Right lobe of liver (tissue), 6 donors: ENCODE results near the gene CLDND1. TPM values are rescaled to one million over a fixed set of nuclear protein-coding genes. Genes with fewer than 3 reads are reported as not detected.
A peak's percentile ranks its signal among the peaks of the same experiment; 100 is the strongest.

Experiments
- ATAC-seq, 4 donors: fragments of 200-7000 bp; cut with Tn5 transposase; one replicate each; pipeline ENCODE4 v1.9.1; 2020; ENCODE audit warnings: mild to moderate bottlenecking in 4 of 4, moderate library complexity in 4 of 4
- DNase-seq, 3 donors: peaks; one replicate each; pipeline ENCODE4 v3.0.0-alpha.2; 2020
- H3K27ac ChIP-seq, 3 donors: fragments of 200-600 bp; one replicate each; pipeline ENCODE4 v1.8.0; 2022
- H3K27me3 ChIP-seq, 2 donors: fragments of 200-600 bp; one replicate each; pipeline ENCODE4 v1.8.0; 2022
- H3K36me3 ChIP-seq, 4 donors: fragments of 200-600 bp; sonication (generic) in 1 of 4; one replicate each; pipeline versions ENCODE4 v1.5.1 to v1.8.0; 2017 to 2022; ENCODE audit warnings: control low read depth in 1 of 4
- H3K4me1 ChIP-seq, 4 donors: fragments of 200-600 bp; sonication (generic) in 1 of 4; one replicate each; pipeline versions ENCODE4 v1.5.1 to v1.8.0; 2017 to 2022; ENCODE audit warnings: control low read depth in 1 of 4
- H3K4me3 ChIP-seq, 3 donors: fragments of 200-600 bp; one replicate each; pipeline ENCODE4 v1.8.0; 2022
- H3K9me3 ChIP-seq, 4 donors: fragments of 200-600 bp; sonication (generic) in 1 of 4; one replicate each; pipeline versions ENCODE4 v1.5.1 to v1.8.0; 2017 to 2022; ENCODE audit warnings: control low read depth in 1 of 4
- POLR2A ChIP-seq: fragments of 450-650 bp; IDR thresholded peaks from one replicate; pipeline ENCODE4 v1.6.1; 2017; ENCODE audit warnings: antibody characterized with exemption, mild to moderate bottlenecking
- WGBS: methylation state at CpG from one replicate; pipeline ENCODE4 v1.1.6; 2018; ENCODE audit warnings: low coverage, low lambda C conversion rate; ENCODE audit not compliant: insufficient coverage; ENCODE audit errors: missing lambda C conversion rate; 5-methylcytosine and 5-hydroxymethylcytosine counted together
- intact Hi-C, 2 donors: fragments of 100-400 bp; cut with DNase I; formaldehyde crosslinking; loops; one replicate each; pipeline versions ENCODE4 v1.11.2 to v1.14.1; 2022
- total RNA-seq, 6 experiments: library from RNA; depleted of rRNA in 2 of 6; stranded (reverse); fragments of >200 nt in 2 of 6; fragmentation: NEBNext Ultra II Directional in 3 of 6; extraction: Animal tissue kit (Norgen Biotek cat#: 25700) in 3 of 6; gene quantifications; one replicate each; pipeline versions ENCODE4 v1.1.0 to v1.2.4, GENCODE V29; 2016 to 2023
- TF ChIP-seq, protein P1 (sequence below), 4 donors: fragments of 200-600 bp in 3 of 4; fragments of 450-650 bp in 1 of 4; IDR thresholded peaks; one replicate each; pipeline versions ENCODE4 v1.5.1 to v1.8.0; 2016 to 2022; ENCODE audit warnings: antibody characterized with exemption in 4 of 4, mild to moderate bottlenecking in 2 of 4
- donor health status: DM: no; HTN: yes; CAD: no.
- donor health status: DM: no; HTN: no; CAD: no.
- donor health status: DM: no; HTN: no; CAD: no.
- donor health status: DM: no; HTN: yes; CAD: no.
- donor health status: DM: no; HTN: yes; CAD: no.

CLDND1 gene
- total RNA-seq, 6 experiments from 2014 or later, result 26.1 to 44.8 (median 34.9) TPM

- Histone ChIP-seq H3K27me3 (no peaks in the 10 kb centered on the region), H3K4me1 (no peaks in the 10 kb centered on the region), H3K9me3 (no peaks in the 10 kb centered on the region), H3K36me3 (no peaks in the 10 kb centered on the region), H3K4me3 (no peak overlapping the region), H3K27ac (no peak overlapping the region)
- TF ChIP-seq, protein P1, sequence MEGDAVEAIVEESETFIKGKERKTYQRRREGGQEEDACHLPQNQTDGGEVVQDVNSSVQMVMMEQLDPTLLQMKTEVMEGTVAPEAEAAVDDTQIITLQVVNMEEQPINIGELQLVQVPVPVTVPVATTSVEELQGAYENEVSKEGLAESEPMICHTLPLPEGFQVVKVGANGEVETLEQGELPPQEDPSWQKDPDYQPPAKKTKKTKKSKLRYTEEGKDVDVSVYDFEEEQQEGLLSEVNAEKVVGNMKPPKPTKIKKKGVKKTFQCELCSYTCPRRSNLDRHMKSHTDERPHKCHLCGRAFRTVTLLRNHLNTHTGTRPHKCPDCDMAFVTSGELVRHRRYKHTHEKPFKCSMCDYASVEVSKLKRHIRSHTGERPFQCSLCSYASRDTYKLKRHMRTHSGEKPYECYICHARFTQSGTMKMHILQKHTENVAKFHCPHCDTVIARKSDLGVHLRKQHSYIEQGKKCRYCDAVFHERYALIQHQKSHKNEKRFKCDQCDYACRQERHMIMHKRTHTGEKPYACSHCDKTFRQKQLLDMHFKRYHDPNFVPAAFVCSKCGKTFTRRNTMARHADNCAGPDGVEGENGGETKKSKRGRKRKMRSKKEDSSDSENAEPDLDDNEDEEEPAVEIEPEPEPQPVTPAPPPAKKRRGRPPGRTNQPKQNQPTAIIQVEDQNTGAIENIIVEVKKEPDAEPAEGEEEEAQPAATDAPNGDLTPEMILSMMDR (IDR thresholded peaks at IDR 0.05), result no peak
- no peak for TF ChIP-seq POLR2A
- intact Hi-C loops, result no loop called here
- 28% methylated on average over 4 of the region's 4 CpGs for WGBS
- DNase-seq (no peak), ATAC-seq (peak; percentile 54 to 73 (median 58))
Observed at GRCh38 chr3:98528474-98529346, 6.0 kb upstream of the CLDND1 start.

GRCh38 chr3:98525494-98525893 is 2.8 kb upstream of the CLDND1 start:
- Histone ChIP-seq H3K4me1 (peaks cover 0 to 8% (median 0%) of the 10 kb centered on the region in 4 donors), H3K9me3 (no peaks in the 10 kb centered on the region), H3K27me3 (no peaks in the 10 kb centered on the region), H3K36me3 (peaks cover 0 to 5% (median 0%) of the 10 kb centered on the region in 4 donors), H3K27ac (no peak overlapping the region), H3K4me3 (no peak overlapping the region)
- DNase-seq (no peak), ATAC-seq (no peak)
- intact Hi-C loops, result no loop called here
- TF ChIP-seq, protein P1 (IDR thresholded peaks at IDR 0.05), result no peak
- TF ChIP-seq POLR2A, result no peak
- WGBS, result 75% methylated on average over 3 of the region's 6 CpGs

GRCh38 chr3:98521897-98522543 is 682 bp downstream of the CLDND1 start:
- 0% methylated on average over 16 of the region's 16 CpGs for WGBS
- peak in 2 of 3 donors; percentile 23 to 52 for DNase-seq
- H3K27ac ChIP-seq, result peak overlapping the region; percentile 91 to 97 (median 95)

GRCh38 chr3:98519351-98519750 is 3.4 kb downstream of the CLDND1 start:
- Histone ChIP-seq H3K27me3 (no peaks in the 10 kb centered on the region), H3K4me3 (no peak overlapping the region), H3K9me3 (no peaks in the 10 kb centered on the region), H3K36me3 (peaks cover 0 to 41% (median 8%) of the 10 kb centered on the region in 4 donors), H3K4me1 (peaks cover 0 to 8% (median 0%) of the 10 kb centered on the region in 4 donors), H3K27ac (no peak overlapping the region)
- DNase-seq (no peak), ATAC-seq (no peak)
- TF ChIP-seq, protein P1 (IDR thresholded peaks at IDR 0.05), result no peak
- TF ChIP-seq POLR2A, result no peak
- WGBS, result 100% methylated on average over 1 of the region's 1 CpG
- intact Hi-C loops, result no loop called here

More at GRCh38 chr3:98521897-98522543, 682 bp downstream of the CLDND1 start:
- H3K9me3 ChIP-seq, result no peaks in the 10 kb centered on the region
- ATAC-seq, result peak; percentile 48 to 51 (median 50)
- H3K27me3 ChIP-seq, result no peaks in the 10 kb centered on the region
- intact Hi-C loops, result no loop called here
- peaks cover 0 to 22% (median 6%) of the 10 kb centered on the region in 4 donors for H3K36me3 ChIP-seq
- peak overlapping the region; percentile 67 to 85 (median 81) for H3K4me3 ChIP-seq
- TF ChIP-seq POLR2A, result no peak
- TF ChIP-seq, protein P1 (IDR thresholded peaks at IDR 0.05), result no peak
- peaks cover 0 to 8% (median 0%) of the 10 kb centered on the region in 4 donors for H3K4me1 ChIP-seq
